Stimulated activated CD4-positive, alpha-beta T cell treated with anti-CD3 and anti-CD28 coated beads, Interleukin-4, amount 100 ng/mL, for 48 hours (primary cell): ENCODE data around the gene ENOX1.

Experiments
- DNase-seq, 2 donors: peaks; one replicate each; pipeline ENCODE4 v3.0.0-alpha.2; 2020; ENCODE audit warnings: low read depth in 2 of 2

The ENOX1 gene

DNA sequence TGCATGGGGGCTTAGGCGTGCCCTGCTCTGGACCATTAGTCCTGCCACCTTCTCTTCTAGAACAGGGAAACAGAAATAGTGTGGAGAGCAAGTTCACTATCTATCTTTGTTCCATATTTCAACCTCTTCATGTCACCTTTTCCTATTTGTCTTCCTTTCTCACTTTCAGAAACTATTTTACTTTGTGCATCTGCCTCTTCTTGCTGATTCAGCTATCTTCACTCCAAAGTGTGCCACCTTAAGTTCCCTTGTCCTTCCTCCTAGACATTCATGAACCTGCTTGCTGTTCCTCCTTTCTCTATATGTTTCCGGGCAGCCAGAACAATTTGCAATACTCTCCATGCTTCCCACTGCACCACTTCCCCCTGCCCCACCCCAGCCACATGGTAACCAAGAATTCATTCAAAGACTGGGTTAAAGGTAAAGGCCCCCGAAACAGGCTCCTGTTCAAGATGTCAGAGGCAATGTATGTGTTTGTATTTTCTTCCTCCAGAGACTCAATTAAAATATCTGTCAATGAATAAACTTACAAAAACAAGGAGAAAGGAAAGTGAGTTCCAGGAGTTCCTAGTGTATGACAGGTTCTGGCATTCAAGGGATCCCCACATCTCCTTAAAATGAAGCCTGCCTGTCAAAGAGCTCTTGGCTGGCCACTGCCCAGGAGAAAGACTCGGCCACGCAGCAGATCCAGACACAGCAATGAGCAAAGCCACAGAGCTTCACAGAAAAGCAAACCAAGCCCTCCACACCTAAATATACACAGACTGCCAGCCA lies 495.3 kb downstream of the ENOX1 start:
- no peak for DNase-seq

DNA sequence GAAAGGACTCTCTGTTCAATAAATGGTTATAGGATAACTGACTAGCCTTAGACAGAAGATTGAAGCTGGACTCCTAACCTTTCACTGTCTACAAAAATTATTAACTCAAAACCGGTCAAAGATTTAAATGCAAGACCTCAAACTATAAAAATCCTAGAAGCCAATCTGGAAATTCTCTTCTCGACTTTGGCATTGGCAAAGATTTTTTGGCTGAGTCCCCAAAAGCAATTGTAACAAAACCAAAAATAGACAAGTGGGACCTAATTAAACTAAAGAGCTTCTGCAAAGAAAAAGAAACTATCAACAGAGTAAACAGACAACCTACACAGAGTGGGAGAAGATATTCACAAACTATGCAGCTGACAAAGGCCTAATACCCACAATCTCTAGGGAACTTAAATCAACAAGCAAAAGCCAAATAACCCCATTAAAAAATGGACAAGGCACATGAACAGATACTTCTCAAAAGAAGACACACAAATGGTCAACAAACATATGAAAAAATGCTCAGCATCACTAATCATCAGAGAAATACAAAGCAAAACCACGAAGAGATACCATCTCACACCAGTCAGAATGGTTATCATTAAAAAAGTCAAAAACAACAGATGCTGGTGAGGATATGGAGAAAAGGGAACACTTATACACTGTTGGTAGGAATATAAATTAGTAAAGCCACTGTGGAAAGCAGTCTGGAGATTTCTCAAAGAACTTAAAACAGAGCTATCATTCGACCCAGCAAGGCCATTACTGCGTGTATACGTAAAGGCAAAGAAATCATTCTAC lies 497.1 kb downstream of the ENOX1 start:
- DNase-seq = no peak

DNA sequence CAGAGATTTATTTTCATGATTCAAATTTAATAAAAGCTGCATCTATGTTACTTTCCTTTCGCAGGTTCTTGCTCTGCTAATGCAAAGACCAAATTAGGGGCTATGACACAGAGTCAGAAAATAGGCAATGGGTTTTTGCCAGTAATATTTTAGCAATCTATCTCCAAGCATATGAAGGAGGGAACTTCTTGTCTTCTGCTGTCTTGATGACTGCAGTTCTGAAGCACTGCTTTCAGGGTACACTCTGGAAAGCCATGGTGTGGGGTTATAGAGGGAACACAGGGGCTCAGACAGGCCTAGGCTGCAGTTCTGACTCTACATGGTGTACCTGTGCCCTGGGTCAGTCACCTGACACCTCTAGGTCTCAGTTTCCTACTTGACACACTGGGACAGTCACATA lies 500.0 kb downstream of the ENOX1 start:
- no peak for DNase-seq

GRCh38 chr13:43285933-43286597 lies 500.7 kb downstream of the ENOX1 start:
- no peak for DNase-seq

DNA sequence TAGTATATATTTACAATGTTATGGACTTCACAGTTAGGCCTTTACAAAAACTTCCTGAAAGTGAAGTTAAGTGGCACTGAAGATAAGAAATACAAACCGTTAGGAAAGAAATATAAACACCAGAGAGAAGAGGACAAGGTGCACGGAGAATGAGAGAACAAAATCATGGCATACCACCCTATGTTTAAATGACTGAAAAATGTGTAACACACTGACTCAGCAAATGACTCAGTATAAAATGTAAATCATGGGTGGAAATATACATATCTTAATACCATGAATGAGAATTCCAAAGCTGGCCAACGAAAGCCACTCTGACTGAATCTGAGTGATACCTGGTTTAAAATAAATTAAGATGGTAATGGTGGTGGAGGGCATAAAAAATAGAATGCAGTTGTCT lies 502.6 kb downstream of the ENOX1 start:
- DNase-seq = no peak

GRCh38 chr13:43279696-43280095 lies 507.1 kb downstream of the ENOX1 start:
- DNase-seq = no peak

- DNase-seq = no peak
Observed at GRCh38 chr13:43278127-43278526, 508.6 kb downstream of the ENOX1 start.

- DNase-seq = no peak
Observed at GRCh38 chr13:43277142-43277541, 509.6 kb downstream of the ENOX1 start.

DNA sequence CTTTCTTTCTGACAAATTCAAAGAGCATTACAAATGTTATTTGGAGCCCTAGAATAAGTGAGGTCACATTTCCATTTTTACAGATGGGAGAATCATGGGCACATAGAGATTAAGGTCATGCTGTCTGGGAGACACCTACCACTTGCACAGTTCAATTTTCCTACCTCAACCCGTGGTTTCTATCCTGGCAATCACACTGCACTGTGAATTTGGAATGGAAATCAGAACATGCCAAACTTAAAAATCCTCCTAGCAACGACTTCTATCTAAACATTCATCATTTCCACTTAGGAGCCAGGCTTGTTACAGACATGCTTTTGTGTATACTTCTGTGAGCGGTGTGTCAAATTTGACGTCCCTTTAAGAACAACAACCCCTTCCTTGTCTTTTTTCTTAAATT lies 511.9 kb downstream of the ENOX1 start:
- no peak for DNase-seq

DNA sequence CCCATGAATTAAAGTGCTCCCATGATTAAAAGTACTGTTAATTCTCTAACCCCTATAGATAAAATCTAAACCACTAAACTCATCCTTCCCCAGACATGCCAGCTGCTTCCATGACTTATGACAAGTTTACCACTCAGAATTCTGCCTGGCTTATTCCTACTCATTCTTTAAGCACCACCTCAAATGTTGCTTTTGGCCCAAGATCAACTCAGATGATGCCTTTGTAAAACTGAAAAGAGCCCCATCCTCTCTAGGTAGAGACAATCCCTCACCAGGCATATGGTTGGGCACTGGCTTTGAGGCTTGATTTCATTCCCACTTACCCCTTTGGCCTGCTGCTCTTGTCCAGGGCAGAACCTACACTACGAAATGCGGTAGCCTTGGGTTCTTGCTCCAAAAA lies 513.4 kb downstream of the ENOX1 start:
- DNase-seq = no peak

- DNase-seq = no peak
Observed at GRCh38 chr13:43272851-43273250, 513.9 kb downstream of the ENOX1 start.

DNA sequence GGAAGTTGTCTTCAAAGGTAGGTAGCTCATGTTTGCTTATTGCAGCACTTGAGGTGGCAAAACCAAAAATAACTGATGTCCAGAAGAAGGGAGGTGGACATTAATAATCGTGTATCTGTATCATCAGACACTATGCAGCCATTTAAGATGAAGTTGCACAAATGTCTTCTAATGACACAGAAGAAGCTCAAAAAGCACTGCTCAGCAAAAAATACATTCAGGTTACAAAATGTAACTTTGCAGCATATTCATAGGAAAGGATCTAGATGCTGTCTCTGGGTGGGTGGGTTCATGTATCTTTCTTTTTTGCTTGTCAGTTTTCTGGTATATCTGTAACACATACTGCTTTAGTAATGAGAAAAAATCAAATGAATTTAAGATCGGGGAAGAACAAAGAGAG lies 515.6 kb downstream of the ENOX1 start:
- DNase-seq = no peak

DNA sequence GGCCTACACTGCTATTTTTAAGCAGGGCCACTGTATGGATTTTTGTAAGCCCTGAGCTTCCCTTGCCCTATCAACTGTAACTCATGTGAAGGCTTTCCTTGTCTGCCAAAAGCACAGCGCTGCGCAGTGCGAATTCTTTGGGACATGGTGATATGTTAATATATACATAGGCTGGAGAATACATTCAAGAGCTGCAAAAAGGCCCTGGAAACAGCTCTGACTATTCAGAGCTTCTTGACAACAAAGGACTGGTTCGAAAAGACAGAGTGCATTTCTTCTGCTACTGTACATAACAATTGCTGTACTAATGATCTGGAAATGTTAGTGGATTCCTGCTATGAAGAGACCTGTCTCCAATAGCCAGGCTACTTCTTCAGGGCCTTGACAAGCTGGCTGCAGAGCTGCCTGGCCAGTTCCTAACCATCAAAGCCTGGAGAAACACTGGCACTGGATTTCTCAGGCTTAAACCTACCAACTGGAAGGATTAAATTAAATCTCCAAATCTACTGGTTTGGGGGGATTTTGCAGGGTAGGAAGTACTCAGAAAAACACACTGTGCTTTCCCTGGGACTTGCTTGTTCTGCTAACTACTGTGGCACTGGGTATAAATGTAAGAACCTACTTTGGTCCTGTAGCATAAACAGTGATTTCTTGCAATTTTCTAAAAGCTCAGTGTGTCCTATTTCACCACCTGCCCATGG lies 516.5 kb downstream of the ENOX1 start:
- no peak for DNase-seq

DNA sequence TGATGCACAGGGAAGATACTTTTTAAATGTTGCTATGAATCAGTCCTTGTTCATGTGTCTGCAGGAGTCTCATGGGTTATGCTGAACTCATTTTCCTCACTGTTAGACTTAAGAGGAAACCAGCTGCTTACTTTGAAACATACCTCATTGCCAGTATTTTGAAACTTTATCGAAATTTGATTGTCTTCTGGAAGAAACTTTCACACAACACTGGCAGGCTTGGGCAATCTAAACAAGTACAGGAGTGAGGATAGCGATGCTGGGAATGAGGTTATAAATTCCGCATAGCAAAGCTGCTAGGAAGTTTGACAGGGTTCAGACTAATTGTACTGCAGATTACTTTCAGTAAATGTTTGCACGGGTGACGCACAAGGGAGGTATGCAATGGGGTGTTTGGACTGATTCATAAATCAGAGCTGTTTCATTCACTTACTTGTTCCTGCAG lies 517.7 kb downstream of the ENOX1 start:
- no peak for DNase-seq

DNA sequence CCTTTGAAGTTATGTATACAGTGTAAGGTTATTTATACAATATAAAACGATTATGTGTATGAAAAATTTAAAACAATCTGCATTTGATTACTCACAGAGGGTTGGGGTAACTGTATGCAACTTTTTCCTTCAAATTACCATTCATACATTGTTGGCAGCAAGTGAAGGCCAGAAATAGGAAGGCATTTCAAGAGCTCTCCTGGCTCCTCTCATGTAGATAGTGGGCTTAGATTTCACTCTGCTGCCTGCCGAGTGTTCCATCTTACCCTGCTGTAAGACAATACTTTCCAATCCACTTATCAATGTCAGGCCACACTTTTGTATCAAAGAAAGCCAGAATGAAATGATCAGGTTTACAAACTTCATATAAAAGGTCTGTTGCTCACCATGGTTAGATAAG lies 518.1 kb downstream of the ENOX1 start:
- no peak for DNase-seq

GRCh38 chr13:43267916-43268315 lies 518.9 kb downstream of the ENOX1 start:
- DNase-seq = no peak

- no peak for DNase-seq
Observed at GRCh38 chr13:43266936-43267615, 519.7 kb downstream of the ENOX1 start.

- no peak for DNase-seq
Observed at GRCh38 chr13:43265028-43265427, 521.7 kb downstream of the ENOX1 start.

GRCh38 chr13:43264458-43264857 lies 522.3 kb downstream of the ENOX1 start:
- no peak for DNase-seq

GRCh38 chr13:43263047-43263446 lies 523.7 kb downstream of the ENOX1 start:
- no peak for DNase-seq

- no peak for DNase-seq
Observed at GRCh38 chr13:43260999-43261398, 525.8 kb downstream of the ENOX1 start.
